DMS53 treated with DMSO at 0.1 percent for 48 hours (cell line): ENCODE measurements around the gene UBE2R2.
"Not testable (repeated sequence)": the region's sequence is repeated elsewhere in the genome, so short reads cannot be mapped to it uniquely, and the experiment has no call there.

Source experiments
- DNase-seq: peaks from one replicate; lab custom pipeline; 2025; ENCODE audit not compliant: unreplicated experiment; lab: John Stamatoyannopoulos, UW

UBE2R2 gene

GRCh38 chr9:33798545-33798944 is 18.4 kb upstream of the UBE2R2 start:
- no peak for DNase-seq

- no peak for DNase-seq
Observed at GRCh38 chr9:33799928-33800704, 16.8 kb upstream of the UBE2R2 start.

- peak; percentile 20 for DNase-seq
Observed at GRCh38 chr9:33800886-33801285, 16.1 kb upstream of the UBE2R2 start.

- DNase-seq = not testable (repeated sequence)
Observed at GRCh38 chr9:33801943-33802500, 14.9 kb upstream of the UBE2R2 start.

GRCh38 chr9:33804196-33804595 is 12.8 kb upstream of the UBE2R2 start:
- DNase-seq = not testable (repeated sequence)

GRCh38 chr9:33807156-33807555 is 9.8 kb upstream of the UBE2R2 start:
- DNase-seq = peak; percentile 42

- not testable (repeated sequence) for DNase-seq
Observed at GRCh38 chr9:33808979-33809322, 8.0 kb upstream of the UBE2R2 start.

GRCh38 chr9:33809506-33809905 is 7.5 kb upstream of the UBE2R2 start:
- DNase-seq = no peak

- peak; percentile 8 for DNase-seq
Observed at GRCh38 chr9:33813712-33814641, 3.0 kb upstream of the UBE2R2 start.

GRCh38 chr9:33815781-33816180 is 1.2 kb upstream of the UBE2R2 start:
- no peak for DNase-seq

GRCh38 chr9:33817327-33818166 is 587 bp downstream of the UBE2R2 start:
- peak; percentile 20 for DNase-seq

- DNase-seq = no peak
Observed at GRCh38 chr9:33818167-33818846, 1.3 kb downstream of the UBE2R2 start.

- DNase-seq = no peak
Observed at GRCh38 chr9:33818847-33819500, 2.0 kb downstream of the UBE2R2 start.

- no peak for DNase-seq
Observed at GRCh38 chr9:33820231-33820745, 3.3 kb downstream of the UBE2R2 start.

GRCh38 chr9:33823801-33824200 is 6.8 kb downstream of the UBE2R2 start:
- DNase-seq = no peak

GRCh38 chr9:33827285-33827684 is 10.3 kb downstream of the UBE2R2 start:
- not testable (repeated sequence) for DNase-seq

GRCh38 chr9:33829641-33830230 is 12.8 kb downstream of the UBE2R2 start:
- not testable (repeated sequence) for DNase-seq

- DNase-seq = no peak
Observed at GRCh38 chr9:33835625-33836260, 18.8 kb downstream of the UBE2R2 start.

GRCh38 chr9:33836261-33836660 is 19.3 kb downstream of the UBE2R2 start:
- not testable (repeated sequence) for DNase-seq
